WERI-Rb-1 (cell line): ENCODE results near the gene SNUPN.
A peak's percentile ranks its signal among the peaks of the same experiment; 100 is the strongest.

Experiments used
- DNase-seq: peaks from one replicate; pipeline ENCODE4 v3.0.0-alpha.2; 2020
- H3K27ac ChIP-seq: fragments of 250-450 bp; sonication (Bioruptor Pico); 2 replicates; pipeline ENCODE4 v1.5.1; 2020; ENCODE audit warnings: mild to moderate bottlenecking, moderate library complexity
- H3K27me3 ChIP-seq: fragments of 250-450 bp; sonication (Bioruptor Pico); 2 replicates; pipeline ENCODE4 v1.5.1; 2021; ENCODE audit warnings: mild to moderate bottlenecking, low read depth, moderate library complexity; ENCODE audit not compliant: insufficient read depth, severe bottlenecking
- H3K36me3 ChIP-seq: fragments of 250-450 bp; sonication (Bioruptor Pico); 2 replicates; pipeline ENCODE4 v1.5.1; 2020; ENCODE audit warnings: mild to moderate bottlenecking, moderate library complexity
- H3K4me3 ChIP-seq: 2 replicates; pipeline ENCODE4 v1.5.1; 2011; ENCODE audit warnings: low read depth, mild to moderate bottlenecking, control low read depth, low read length
- H3K9me3 ChIP-seq: fragments of 250-450 bp; sonication (Bioruptor Pico); 2 replicates; pipeline ENCODE4 v1.5.1; 2021; ENCODE audit warnings: mild to moderate bottlenecking, moderate library complexity; ENCODE audit not compliant: severe bottlenecking
- CTCF ChIP-seq: IDR thresholded peaks from 2 replicates; pipeline ENCODE4 v1.5.1; 2011; ENCODE audit warnings: low read depth, mild to moderate bottlenecking, control low read depth, inconsistent platforms, low read length

The SNUPN gene

GRCh38 chr15:75647370-75648155 is 22.0 kb upstream of the SNUPN start, which contains the start of gene SNX33:
SNX33 (plus strand) TSS chr15:75647912; CDS start chr15:75649103, 1,191 bp downstream.
- DNase-seq: peak; percentile 79

GRCh38 chr15:75646944-75647364 is 21.4 kb upstream of the SNUPN start:
- TF ChIP-seq CTCF: no peak
- Histone ChIP-seq H3K36me3 (peaks cover 10% of the 10 kb centered on the region), H3K4me3 (peak overlapping the region; percentile 87), H3K27ac (peak overlapping the region; percentile 67; the same call in 1 of the 2 replicates), H3K27me3 (no peaks in the 10 kb centered on the region), H3K9me3 (no peaks in the 10 kb centered on the region)
- no peak for DNase-seq

More at GRCh38 chr15:75647370-75648155, 22.0 kb upstream of the SNUPN start, which contains the start of gene SNX33:
- Histone ChIP-seq H3K27ac (peak within 1 kb of the TSS; percentile 67), H3K4me3 (peak within 1 kb of the TSS; percentile 87), H3K27me3 (no peaks in the 10 kb centered on the region), H3K9me3 (no peaks in the 10 kb centered on the region), H3K36me3 (peaks cover 10% of the 10 kb centered on the region)
- peak; percentile 65 for TF ChIP-seq CTCF

- TF ChIP-seq CTCF: no peak
- Histone ChIP-seq H3K36me3 (peaks cover 10% of the 10 kb centered on the region), H3K27ac (no peak overlapping the region), H3K4me3 (peak overlapping the region; percentile 87), H3K27me3 (no peaks in the 10 kb centered on the region), H3K9me3 (no peaks in the 10 kb centered on the region)
- DNase-seq: no peak
Measured at GRCh38 chr15:75646112-75646943, 20.8 kb upstream of the SNUPN start.

GRCh38 chr15:75644376-75644775 is 18.9 kb upstream of the SNUPN start:
- Histone ChIP-seq H3K9me3 (no peaks in the 10 kb centered on the region), H3K4me3 (no peak overlapping the region), H3K27ac (no peak overlapping the region), H3K27me3 (no peaks in the 10 kb centered on the region), H3K36me3 (peaks cover 5% of the 10 kb centered on the region)
- no peak for TF ChIP-seq CTCF
- DNase-seq: no peak

GRCh38 chr15:75641603-75642002 is 16.1 kb upstream of the SNUPN start:
- TF ChIP-seq CTCF: no peak
- H3K9me3 ChIP-seq: no peaks in the 10 kb centered on the region
- H3K27me3 ChIP-seq: no peaks in the 10 kb centered on the region
- peaks cover 16% of the 10 kb centered on the region for H3K36me3 ChIP-seq
- no peak for DNase-seq
- H3K4me3 ChIP-seq: no peak overlapping the region
- no peak overlapping the region for H3K27ac ChIP-seq
